GM21723 (cell line): ENCODE measurements around the gene GLIPR1L1.
"Not testable (repeated sequence)": the region's sequence is repeated elsewhere in the genome, so short reads cannot be mapped to it uniquely, and the experiment has no call there.

Experiments used
- ATAC-seq: cut with Tn5 transposase; IDR thresholded peaks from one replicate; pipeline ENCODE4 v1.9.1; 2021; ENCODE audit warnings: mild to moderate bottlenecking, moderate library complexity; ENCODE audit not compliant: unreplicated experiment

Gene GLIPR1L1

DNA sequence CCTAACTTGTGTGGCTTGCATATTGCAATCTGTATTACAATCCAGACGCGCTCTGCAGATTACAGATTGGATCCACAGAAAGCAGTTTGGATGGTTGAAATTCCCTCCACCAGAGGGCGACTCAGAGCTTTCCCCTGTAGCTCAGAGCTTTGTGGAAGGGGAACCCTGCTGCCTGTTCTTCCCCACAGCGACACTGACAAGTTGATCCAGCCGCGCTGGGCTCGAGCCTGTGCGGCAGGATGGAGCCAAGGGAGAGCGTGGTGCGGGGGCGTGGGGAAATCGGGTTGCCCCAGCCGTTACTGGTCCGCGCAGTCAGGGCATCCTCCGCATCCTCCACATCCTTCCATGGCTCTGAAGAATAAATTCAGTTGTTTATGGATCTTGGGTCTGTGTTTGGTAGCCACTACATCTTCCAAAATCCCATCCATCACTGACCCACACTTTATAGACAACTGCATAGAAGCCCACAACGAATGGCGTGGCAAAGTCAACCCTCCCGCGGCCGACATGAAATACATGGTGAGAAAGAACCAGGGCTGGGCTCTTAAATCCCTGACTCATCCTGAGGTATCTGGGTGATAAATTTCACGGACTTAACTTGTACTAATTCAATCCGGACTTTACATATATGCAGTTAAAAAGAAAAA is at the start of gene GLIPR1L1:
Gene GLIPR1L1, plus strand, starts transcription at position 287 of the 647 bp plus-strand sequence. Its CDS starts 59 bp downstream, at position 346.
- peak; percentile 67 for ATAC-seq

DNA sequence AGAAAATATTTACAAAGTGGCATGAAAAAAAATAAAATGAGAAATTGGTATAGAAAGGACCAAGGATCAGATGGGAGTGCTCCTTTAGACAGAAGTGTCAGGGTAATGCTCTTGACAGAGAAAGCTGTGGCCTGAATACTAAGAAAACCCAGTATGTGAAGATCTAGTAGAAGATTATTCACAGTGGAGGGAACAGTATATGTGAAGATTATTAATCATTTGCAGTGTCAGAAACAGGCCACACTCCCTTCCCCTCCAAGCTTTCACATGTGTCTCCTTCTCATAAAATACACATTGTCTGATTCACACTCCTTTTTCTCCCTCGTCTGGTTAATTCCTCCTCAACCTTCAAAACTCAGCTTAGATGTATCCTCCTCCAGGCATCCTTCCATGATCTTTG is 45.6 kb upstream of the GLIPR1L1 start:
- ATAC-seq: no peak

DNA sequence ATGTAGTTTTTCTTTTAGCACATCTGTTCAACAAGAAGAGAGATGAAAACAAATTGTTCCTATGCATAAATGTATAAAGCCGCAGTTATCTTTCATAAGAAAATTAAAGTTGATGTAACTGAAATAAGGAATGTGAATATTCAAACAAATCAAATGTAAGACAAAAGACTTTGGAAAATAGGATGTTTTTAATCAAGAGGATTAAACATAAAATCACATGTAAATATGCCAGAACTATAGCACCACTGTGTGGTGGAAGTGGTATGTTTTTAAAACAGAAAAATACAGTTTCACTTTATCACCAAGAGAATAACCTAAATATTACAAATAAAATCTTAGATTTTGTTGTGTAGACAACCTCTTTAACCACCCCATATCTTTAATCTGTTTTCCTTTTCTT is 44.7 kb upstream of the GLIPR1L1 start:
- ATAC-seq: no peak

DNA sequence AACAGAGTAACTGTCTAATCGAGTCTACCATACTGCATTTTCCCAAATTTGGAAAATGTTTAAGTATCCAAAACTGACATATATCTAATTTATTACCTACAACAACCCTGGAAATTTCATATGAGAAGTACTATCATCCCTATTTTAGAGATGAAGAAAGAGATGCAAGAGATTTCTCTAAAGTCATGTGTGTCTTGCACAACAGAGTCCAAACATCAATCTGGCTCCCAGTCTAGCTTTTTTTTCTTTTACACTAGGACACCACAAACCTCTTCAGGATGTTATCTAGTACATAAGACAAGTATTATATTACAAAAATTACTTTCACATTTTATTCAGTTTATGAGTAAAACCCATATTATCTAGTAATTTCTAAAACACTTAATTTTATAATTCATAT is 43.5 kb upstream of the GLIPR1L1 start:
- no peak for ATAC-seq

DNA sequence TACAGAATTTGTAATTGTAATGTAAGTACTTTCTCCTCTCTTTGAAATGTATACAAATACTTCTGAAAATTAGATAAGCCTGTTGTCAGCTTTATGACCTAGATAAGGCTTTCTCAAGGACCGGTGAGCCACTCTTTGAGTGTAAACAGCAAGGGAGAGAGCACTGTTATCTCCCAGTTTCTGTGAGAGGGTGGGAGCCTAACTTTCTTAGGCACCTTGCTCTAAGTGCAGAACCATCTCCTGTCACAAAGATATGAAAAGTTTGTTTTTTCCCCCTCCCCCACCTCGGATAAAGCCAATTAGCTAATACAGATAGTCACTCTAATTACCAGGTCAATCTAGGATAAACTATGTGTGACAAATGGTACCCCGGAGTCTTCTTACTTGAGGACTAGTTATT is 40.1 kb upstream of the GLIPR1L1 start:
- no peak for ATAC-seq

GRCh38 chr12:75294797-75295196 is 39.7 kb upstream of the GLIPR1L1 start:
- no peak for ATAC-seq

DNA sequence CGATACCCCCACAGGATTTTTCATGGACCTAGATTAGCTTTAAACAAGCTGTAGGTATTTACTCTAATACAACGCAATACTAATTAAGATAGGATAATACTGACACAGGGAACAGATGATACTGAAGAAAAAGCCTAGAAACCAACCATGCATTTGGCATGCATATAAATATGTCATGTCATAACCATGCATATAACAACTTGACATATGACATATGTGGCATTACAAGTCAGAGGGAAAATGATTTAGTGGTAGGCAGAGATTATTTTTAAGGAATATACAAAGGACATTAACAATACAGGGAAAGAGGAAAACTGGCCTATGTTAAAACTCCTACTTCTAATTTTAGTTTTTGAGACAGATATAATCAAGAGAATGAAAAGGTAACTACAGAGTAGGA is 32.2 kb upstream of the GLIPR1L1 start:
- ATAC-seq: no peak

DNA sequence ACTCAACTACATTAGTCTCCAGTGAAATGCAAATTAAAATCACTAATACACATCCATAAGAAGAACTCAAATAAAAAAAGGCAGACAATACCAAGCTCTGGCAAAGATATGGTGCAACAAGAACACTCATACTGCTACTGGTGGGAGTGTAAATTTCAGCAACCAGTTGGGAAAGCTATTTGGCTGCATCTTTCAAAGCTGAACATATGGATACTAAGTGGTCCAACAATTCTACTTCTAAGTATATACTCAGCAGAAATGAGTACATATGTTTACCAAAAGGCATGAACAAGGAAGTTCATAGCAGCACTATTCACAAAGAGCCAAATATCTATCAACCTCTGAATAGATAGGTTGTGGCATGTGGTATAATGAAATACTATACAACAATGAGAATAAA is 31.7 kb upstream of the GLIPR1L1 start:
- no peak for ATAC-seq

- no peak for ATAC-seq
Measured at GRCh38 chr12:75305412-75306332, 28.8 kb upstream of the GLIPR1L1 start.

DNA sequence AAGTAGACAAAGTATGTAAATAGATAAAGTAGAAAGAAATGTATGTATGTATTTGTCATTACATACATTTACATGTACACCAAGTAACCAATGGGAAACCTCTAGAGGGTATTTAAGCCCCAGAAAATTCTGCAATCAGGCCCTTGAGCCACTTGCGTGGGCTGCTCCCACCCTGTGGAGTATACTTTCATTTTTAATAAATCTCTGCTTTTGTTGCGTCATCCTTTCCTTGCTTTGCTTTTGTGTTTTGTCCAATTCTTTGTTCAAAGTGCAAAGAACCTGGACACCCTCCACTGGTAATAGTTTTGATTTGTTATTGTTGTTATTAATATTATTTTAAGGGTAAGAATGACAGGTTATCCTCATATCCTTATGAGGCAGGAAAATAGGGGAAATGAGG is 26.2 kb upstream of the GLIPR1L1 start:
- no peak for ATAC-seq

DNA sequence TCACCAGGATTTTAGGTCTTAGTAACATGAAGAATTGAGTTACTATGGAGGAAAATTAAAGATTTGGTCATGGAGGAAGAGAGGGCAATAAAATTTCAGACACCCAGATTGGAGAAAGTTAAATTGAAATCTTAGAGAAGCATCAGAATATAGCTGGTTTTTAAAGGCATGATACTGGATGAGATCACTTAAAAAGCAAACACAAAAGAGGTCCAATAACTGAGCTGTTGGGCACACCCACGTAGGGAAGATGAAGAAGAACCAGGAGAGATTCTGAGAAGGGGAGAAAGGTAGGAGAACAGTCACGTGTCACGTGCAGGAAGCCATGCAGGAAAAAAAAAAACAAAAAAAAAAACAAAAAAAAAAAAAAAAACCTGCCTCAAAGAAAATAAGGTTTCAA is 23.1 kb upstream of the GLIPR1L1 start:
- no peak for ATAC-seq

GRCh38 chr12:75315518-75315917 is 19.0 kb upstream of the GLIPR1L1 start:
- no peak for ATAC-seq

GRCh38 chr12:75317784-75318183 is 16.7 kb upstream of the GLIPR1L1 start:
- ATAC-seq: no peak

DNA sequence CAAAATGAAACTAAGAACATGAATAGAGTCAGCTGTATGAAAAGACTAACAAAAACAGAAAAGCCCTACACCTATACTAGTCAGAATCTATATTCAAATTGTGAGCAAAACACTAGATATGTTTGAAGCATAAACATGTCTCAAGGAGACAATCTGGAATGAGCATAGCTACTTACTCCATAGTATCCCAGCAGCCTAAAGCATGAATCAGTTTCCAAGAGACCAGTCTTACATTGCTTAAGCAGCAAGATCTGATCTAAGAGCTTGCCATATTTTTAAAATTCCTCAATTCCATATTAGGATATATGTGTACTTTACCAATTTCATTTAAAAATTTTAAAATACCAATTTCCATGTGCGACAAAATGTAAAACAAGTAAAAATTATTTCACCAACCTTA is 12.0 kb upstream of the GLIPR1L1 start:
- no peak for ATAC-seq

- ATAC-seq: no peak
Measured at GRCh38 chr12:75323663-75324062, 10.8 kb upstream of the GLIPR1L1 start.

- ATAC-seq: no peak
Measured at GRCh38 chr12:75327642-75328041, 6.8 kb upstream of the GLIPR1L1 start.

DNA sequence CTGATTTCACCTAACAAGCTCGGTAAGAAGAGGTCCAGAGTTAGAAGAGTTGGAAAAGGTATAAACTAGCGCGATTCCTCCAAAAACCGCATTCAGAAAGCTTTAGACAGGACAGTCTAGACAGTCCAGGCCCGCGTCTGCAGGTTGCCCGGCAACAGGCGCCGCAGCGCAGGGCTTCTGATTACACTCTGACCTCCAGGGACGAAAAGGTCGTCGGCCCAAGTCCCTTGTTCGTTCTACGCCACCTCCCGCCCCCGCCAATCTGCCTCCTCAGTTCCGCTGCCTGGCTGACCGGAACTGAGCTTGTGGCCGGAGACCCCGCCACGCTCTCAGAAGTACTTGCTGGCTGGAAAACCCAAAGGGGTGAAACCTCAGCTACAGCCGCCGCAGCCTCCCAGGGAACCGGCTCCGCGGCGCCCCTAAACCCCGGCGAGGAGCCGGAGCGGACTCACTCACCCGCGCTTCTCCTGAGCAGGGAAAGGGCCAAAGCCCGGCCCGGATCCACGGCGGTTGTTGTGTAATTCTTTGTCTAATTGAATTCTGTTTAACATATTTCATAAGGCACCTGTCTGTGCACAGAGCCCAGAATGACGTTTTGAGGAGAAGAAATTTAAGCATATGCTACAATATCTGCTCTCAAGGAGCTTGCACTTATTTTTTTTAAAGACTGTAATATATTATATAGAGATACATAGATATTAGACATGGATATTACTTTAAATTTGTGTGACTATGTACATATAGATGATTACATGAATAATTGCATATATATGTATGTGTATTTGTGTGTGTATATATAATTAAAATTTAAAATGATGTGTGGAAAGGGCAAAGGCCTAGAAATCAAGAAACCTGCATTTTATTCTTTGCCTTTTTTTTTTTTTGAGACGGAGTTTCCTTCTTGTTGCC is 4.3 kb upstream of the GLIPR1L1 start, which contains the start of gene CAPS2:
Gene CAPS2, minus strand, starts transcription at position 407 of the 909 bp plus-strand sequence. CDS start 3,826 bp downstream, outside the sequence.
- peak; percentile 90 for ATAC-seq

DNA sequence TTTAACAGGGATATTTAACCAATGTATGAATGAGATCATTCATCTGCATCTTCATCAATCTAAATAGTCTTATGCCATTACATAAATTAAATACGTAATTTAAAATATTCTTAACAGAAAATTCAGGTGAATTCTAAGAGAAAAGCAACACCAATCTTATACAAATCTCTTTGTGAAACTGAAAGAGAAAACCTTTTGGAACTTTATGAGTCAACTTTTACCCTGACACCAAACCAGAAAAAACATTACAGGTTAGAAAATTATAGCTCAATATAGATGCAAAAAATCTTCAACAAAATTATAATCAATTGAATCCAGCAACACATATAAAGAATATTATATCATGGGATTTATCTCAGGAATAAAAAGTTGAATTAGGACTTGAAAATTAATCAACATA is 3.4 kb downstream of the GLIPR1L1 start:
- no peak for ATAC-seq

- no peak for ATAC-seq
Measured at GRCh38 chr12:75341873-75342272, 7.4 kb downstream of the GLIPR1L1 start.

- ATAC-seq: no peak
Measured at GRCh38 chr12:75345531-75345930, 11.1 kb downstream of the GLIPR1L1 start.

GRCh38 chr12:75346215-75346614 is 11.7 kb downstream of the GLIPR1L1 start:
- not testable (repeated sequence) for ATAC-seq
